GM06990 (cell line): ENCODE measurements around the gene SHISA4.

Source experiments
- DNase-seq: peaks from one replicate; pipeline ENCODE4 v3.0.0-alpha.2; 2011; ENCODE audit not compliant: insufficient read length; ENCODE audit errors: extremely low read depth
- H3K27me3 ChIP-seq: replicated peaks from 2 replicates; pipeline ENCODE4 v1.6.0; 2011; ENCODE audit warnings: low read length; ENCODE audit not compliant: control insufficient read depth, insufficient read depth
- H3K36me3 ChIP-seq: 2 replicates; pipeline ENCODE4 v1.5.1; 2011; ENCODE audit warnings: low read length; ENCODE audit not compliant: control insufficient read depth, insufficient read depth
- H3K4me3 ChIP-seq: replicated peaks from 2 replicates; pipeline ENCODE4 v1.5.1; 2011; ENCODE audit warnings: low read depth, mild to moderate bottlenecking, control low read depth, low read length
- TF ChIP-seq, protein P1 (sequence below): IDR thresholded peaks from 2 replicates; pipeline ENCODE4 v1.5.1; 2011; ENCODE audit warnings: low read length, control low read depth, mild to moderate bottlenecking, inconsistent platforms; ENCODE audit not compliant: insufficient read depth, poor library complexity, severe bottlenecking

The SHISA4 gene

DNA sequence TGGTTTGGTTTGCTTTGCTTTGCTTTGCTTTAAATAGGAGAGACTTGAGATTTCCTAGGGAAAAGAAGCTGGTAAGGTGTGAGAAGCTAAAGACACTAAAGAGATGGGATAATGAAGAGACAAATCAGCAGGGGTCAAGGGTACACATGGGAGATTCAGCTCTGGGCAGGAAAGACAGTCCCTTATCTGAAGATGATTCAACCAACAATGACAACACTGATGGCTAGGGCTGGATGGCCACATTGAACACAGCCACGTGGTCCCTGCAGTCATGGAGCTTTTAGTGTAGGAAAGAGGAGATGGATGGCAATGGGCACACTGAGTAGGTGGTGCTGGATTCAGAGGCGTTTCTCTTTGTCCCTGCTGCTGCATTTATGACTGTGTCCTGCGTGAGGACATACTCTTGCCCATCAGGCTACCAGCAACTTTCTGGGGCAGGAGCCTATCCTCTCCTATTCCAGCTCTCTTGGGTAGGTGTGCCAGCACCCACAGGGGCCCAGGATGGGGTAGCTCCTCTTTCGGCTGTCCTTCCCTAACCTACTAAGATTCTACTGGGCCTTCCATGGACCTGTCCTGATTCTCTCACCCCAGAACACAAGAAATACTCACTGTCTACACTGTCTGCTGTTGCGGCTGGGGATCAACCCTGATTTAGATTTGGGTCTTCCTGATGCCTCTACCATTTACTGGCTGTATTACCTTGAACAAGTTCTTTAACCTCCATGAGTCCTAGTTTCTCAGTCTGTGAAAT, 1.4 kb upstream of the SHISA4 start:
- TF ChIP-seq, protein P1, sequence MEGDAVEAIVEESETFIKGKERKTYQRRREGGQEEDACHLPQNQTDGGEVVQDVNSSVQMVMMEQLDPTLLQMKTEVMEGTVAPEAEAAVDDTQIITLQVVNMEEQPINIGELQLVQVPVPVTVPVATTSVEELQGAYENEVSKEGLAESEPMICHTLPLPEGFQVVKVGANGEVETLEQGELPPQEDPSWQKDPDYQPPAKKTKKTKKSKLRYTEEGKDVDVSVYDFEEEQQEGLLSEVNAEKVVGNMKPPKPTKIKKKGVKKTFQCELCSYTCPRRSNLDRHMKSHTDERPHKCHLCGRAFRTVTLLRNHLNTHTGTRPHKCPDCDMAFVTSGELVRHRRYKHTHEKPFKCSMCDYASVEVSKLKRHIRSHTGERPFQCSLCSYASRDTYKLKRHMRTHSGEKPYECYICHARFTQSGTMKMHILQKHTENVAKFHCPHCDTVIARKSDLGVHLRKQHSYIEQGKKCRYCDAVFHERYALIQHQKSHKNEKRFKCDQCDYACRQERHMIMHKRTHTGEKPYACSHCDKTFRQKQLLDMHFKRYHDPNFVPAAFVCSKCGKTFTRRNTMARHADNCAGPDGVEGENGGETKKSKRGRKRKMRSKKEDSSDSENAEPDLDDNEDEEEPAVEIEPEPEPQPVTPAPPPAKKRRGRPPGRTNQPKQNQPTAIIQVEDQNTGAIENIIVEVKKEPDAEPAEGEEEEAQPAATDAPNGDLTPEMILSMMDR: no peak
- Histone ChIP-seq H3K36me3 (no peaks in the 10 kb centered on the region), H3K4me3 (no peak overlapping the region), H3K27me3 (peaks cover 7% of the 10 kb centered on the region)
- no peak for DNase-seq

DNA sequence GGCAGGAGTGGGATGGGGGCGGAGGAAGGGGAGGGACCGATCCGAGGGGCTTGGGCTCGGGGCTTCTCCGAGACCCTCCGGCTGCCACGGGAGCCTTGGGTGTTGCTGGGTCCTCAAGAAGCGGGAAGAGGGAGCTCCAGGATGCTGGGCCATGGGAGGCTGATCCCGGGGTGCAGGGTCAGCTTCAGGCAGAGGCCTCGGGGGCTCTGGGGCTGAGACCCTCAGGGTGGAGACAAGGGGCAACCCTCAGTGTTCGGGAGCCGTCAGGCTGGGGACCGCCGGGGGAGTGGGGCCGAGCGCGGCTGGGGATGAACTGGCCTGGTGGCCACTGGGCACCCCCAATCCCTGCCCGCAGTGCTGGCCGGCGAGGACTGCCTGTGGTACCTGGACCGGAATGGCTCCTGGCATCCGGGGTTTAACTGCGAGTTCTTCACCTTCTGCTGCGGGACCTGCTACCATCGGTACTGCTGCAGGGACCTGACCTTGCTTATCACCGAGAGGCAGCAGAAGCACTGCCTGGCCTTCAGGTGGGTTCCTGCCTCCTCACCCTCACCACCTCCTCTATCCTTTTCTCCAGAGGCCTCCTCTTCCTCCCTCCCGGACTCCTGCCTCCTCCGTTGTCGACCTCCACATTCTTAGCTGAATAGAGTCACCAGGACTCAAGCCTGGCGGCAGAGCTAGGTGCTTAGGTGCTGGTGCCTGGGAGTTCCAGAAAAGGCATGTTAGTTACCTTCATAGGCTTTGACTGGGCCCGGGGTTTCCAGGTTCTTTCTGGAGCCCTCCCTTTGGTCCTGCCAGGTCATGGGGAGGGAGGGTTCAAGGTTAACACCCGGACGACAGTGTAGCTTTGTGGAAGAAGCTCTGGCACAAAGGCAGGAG, 631 bp downstream of the SHISA4 start:
- Histone ChIP-seq H3K27me3 (peaks cover 7% of the 10 kb centered on the region), H3K4me3 (peak overlapping the region; percentile 38; the same call in 1 of the 2 replicates), H3K36me3 (no peaks in the 10 kb centered on the region)
- TF ChIP-seq, protein P1: no peak
- no peak for DNase-seq

DNA sequence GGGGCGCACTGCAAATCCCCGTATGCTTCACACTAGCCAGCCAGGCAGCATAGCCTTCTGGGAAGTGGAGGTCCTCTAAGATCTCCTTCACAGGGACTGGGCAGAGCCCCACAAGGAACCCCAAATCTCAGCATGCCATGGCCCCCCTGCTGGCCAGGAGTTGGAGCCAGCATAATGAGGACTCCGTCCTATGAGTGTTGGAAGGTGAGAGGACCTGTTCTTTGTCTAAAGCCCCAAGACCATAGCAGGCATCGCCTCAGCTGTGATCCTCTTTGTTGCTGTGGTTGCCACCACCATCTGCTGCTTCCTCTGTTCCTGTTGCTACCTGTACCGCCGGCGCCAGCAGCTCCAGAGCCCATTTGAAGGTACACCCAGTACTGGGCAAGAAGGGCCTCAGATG, 1.5 kb downstream of the SHISA4 start:
- Histone ChIP-seq H3K4me3 (no peak overlapping the region), H3K27me3 (peaks cover 7% of the 10 kb centered on the region), H3K36me3 (no peaks in the 10 kb centered on the region)
- DNase-seq: no peak
- TF ChIP-seq, protein P1: no peak

DNA sequence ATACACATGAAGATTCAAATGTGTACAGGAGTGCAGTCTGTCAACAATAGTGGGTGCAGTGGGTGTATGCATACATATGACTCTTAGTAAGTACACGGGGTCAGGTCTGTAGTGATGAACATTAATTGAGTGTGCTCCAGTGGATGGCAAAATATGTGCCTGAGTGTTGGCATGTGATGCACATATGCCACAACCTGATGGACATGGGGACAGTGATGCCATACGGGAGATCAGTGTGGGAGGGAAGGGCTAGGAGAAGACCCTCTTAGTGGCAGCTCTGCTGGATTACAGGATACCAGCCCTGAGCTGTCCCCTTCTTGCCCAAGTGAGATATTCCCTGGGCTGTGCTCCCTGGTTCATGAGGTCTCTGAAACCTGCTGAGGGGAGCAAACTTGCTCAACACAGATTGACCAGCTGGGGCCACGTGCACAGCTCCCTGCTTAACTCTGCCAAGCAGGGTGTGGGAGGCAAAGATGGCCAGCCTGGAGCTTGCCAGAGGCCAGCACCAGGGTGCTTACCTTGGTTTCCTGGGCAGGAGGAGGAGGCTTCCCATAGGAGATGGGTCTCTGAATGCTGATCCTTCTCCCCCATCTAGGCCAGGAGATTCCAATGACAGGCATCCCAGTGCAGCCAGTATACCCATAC, 2.2 kb downstream of the SHISA4 start:
- DNase-seq: no peak
- TF ChIP-seq, protein P1: no peak

DNA sequence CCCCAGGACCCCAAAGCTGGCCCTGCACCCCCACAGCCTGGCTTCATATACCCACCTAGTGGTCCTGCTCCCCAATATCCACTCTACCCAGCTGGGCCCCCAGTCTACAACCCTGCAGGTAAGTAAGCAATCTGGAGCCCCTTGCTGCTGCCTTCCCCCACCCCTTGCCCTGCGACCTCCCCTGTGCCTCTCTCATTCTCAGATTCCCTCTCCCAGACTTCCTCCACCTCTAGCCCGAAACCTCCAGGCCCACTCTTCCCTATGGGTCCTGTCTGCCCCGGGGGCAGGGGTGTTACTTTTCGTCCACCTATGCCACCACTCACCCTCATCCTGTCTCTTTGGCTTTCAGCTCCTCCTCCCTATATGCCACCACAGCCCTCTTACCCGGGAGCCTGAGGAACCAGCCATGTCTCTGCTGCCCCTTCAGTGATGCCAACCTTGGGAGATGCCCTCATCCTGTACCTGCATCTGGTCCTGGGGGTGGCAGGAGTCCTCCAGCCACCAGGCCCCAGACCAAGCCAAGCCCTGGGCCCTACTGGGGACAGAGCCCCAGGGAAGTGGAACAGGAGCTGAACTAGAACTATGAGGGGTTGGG, 2.9 kb downstream of the SHISA4 start:
- Histone ChIP-seq H3K4me3 (no peak overlapping the region), H3K27me3 (peaks cover 7% of the 10 kb centered on the region), H3K36me3 (no peaks in the 10 kb centered on the region)
- TF ChIP-seq, protein P1: no peak
- DNase-seq: no peak

More for the DNA sequence above, 2.2 kb downstream of the SHISA4 start:
- no peak overlapping the region for H3K4me3 ChIP-seq
- peaks cover 7% of the 10 kb centered on the region for H3K27me3 ChIP-seq
- no peaks in the 10 kb centered on the region for H3K36me3 ChIP-seq
